ENCODE data around the gene MRPL1.
"Not testable (repeated sequence)": the region's sequence is repeated elsewhere in the genome, so short reads cannot be mapped to it uniquely, and the experiment has no call there.

The MRPL1 gene

DNA sequence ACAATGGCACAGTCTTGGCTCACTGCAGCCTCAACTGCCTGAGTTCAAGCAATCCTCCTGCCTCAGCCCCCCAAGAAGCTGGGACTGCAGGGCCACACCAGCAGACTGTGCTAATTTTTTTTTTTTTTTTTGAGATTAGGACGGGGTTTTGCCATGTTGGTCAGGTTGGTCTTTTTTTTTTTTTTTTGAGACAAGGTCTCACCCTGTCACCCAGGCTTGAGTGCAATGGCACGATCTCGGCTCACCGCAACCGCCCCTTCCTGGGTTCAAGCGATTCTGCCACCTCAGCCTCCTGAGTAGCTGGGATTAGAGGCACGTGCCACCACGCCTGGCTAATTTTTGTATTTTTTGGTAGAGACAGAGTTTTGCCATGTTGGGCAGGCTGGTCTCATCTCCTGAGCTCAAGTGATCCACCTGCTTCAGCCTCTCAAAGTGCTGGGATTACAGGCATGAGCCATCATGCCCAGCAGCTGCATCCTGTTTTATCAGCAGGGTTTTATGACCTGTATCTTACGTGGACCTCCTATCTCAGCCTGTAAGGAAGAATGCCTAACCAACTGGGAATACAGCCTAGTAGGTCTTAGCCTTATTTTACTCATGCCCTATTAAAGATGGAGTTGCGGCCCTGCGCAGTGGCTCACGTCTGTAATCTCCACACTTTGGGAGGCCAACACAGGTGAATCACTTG, 13.2 kb upstream of the MRPL1 start:
- DNase-seq (ENCODE audit: low spot score): no peak

DNA sequence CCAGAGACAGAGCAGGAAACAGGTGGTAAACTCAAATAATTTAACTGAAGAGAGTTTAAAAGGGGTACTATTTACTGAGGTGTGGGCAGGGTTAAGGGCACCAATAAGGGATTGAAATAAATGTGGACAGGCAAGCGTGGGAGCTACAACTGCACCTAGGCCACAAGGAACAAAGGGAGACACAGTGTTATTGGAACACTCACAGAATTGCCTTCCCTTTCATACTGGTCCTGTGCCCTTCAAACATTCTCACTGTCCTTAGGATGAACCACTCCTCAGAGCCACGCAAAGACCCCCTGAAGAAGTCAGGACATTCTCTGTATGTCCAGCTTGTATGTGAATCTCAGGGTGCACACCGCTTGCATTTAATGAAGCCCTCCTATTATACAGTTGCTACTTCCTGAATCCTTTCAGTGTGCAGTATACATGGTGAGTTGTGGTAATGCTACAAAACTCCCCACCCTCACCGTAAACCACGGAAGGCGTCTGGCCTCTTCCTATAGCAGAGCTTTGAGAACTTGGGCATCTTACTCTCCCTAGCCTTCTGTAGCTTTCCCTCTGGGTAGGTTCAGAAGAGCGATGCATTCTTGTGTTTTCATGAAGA, 9.6 kb upstream of the MRPL1 start:
- DNase-seq (ENCODE audit: low spot score): peak; percentile 71

DNA sequence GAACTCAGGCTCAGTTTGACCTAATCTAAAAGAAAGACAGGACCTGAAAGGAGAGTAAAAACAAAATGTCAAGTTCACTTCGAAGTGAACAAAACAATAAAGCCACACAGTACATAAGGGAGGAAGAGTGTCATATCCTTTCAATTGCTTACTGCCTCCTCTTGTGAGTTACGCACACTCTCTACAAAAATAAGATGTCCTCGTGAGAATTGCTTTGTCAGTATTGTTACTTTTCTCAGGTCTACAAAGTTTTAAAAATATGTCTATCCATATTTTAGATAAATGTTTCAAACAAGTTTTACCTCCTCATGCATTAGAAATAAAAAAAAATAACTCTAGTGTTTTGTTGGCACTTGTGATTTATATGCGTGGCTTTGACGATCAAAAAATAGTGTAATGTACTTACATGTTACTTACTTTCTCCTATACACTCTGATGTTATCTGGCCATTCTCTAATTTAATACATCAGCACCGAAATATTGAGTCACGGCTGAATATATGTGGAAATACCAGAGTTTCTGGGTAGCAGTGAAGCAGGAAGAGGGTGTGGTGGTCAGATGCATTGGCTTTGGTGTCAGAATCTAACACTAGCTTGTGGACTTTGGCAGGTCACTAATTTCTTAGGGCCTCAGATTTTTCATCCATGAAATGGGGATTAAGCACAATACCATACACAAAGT, 8.1 kb upstream of the MRPL1 start:
- no peak for DNase-seq (ENCODE audit: low spot score)

DNA sequence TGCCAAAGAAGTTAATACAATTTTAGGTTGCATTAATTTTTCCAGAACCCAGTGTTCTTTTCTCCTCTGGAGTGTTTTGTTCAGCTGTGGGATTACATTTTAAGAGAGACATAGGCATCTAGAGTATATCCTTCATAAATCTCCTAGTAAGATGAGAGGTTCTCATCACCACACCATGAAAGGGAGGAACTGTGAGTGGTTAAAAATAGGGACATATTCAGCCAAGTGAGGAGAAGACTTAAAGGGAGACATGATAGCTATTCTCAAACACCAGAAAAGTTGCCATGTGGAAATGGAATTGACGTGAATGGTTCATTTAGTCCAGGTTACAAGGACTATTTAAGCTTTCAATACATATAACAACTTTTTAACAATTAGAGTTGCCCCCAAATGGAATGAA, 6.5 kb upstream of the MRPL1 start:
- DNase-seq (ENCODE audit: low spot score): no peak

DNA sequence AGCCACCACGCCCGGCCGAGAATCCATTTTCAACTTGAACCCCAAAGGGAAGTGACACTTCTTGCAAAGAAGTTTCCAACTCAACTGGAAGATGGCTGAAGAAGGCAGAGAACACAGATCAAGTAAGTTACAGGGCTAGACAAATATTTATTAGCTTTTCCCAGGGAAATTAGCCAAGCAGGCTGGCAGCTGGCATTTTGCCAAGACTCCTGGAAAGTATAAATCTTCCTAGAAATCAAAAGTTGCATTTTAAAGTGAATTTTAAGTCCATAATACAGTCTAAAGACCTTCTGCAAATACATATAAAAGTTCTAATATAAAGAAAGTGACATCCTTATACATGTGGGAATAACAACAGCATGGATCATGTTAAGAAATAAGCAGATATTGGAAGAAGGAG, 3.4 kb upstream of the MRPL1 start:
- no peak for DNase-seq (ENCODE audit: low spot score)

DNA sequence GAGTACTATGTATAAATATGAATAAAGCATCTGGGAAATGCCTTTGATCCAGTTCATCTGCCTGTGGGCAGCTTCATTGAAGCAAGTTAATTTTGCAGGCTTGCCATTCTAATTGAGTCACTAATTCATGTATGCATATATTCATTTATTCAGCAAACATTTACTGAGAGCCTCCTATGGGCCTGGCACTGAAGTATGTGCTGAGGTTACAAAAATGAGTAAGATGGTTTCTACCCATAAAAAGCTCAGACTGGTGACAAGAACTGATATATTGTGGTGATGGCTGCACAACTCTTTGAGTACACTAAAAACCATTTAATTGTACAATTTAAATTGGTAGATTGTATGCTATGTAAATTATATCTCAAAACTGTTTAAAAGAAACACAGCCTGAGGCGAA, 1.1 kb upstream of the MRPL1 start:
- DNase-seq (ENCODE audit: low spot score): no peak

DNA sequence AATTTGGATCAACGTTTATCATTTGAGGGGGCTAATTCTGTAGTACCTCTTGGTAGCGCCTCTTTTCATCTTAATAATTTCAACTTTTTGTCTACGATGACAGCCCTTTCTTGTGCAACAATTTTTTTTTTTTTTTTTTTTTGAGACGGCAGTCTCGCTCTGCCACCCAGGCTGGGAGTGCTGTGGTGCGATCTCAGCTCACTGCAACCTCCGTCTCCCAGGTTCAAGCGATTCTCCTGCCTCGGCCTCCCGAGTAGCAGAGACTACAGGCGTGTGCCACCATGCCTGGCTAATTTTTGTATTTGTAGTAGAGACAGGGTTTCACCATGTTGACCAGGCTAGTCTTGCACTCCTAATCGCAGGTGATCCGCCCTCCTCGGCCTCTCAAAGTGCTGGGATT, 711 bp downstream of the MRPL1 start:
- DNase-seq (ENCODE audit: low spot score): not testable (repeated sequence)

DNA sequence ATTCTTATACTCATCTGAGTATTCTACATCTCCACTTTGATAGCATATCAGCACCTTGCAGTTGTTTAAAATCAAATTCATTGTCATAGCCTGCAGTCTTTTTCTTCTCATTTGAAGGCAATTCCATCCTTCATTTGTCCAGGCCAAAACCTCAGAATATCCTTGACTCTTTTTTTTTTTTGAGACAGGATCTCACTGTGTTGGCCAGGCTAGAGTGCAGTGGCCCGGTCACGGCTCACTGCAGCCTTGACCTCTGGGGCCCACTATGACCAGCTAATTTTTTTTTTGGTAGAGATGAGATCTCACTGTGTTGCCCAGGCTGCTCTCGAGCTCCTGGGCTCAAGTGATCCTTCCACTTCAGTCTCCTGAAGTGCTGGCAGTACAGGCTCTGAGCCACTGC, 2.6 kb downstream of the MRPL1 start:
- DNase-seq (ENCODE audit: low spot score): no peak

DNA sequence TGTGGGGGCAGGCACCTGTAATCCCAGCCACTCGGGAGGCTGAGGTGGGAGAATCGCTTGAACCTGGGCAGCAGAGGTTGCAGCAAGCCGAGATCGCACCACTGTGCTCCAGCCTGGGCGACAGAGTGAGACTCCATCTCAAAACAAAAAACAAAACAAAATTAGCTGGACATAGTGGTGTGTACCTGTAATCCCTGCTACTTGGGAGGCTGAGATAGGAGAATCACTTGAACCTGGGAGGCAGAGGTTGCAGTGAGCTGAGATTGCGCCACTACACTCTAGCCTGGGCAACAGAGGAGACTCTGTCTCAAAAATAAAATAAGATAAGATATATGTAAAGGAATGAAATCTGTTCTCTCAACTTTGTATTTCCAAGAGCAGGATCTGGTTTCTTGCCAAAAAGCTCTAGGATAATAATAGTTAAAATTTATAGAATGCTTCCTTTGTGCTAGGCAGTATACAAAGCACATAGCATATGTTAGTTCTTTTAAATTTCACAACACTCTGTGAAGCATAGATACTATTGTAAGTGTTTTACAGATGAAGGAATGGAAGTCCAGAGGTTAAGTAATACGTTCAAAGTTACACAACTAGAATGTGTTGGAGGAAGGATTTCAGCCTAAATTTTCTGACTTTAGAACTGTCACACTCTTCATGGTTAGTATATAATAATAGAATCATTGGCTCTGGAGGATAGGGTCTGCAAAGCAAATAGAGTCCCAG, 10.3 kb downstream of the MRPL1 start:
- DNase-seq (ENCODE audit: low spot score): no peak

DNA sequence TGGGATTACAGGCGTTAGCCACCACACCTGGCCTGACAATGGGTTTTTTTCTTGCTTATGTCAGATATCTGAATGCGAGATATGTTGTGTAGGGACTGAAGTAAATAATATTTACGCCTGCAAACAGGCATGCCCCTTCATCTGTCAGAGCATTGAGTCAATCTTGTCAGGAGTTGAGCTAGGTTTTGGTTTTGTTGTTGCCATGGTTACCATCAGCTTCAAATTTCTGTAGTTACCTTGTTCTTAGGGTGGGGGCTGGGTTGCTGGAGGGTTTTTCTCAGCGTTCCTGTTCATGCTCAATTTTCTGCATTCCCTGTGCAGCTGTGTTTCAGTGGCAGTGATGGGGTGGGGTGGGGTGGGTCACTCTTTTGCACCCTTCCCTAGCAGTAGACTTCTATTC, 14.5 kb downstream of the MRPL1 start:
- no peak for DNase-seq (ENCODE audit: low spot score)

DNA sequence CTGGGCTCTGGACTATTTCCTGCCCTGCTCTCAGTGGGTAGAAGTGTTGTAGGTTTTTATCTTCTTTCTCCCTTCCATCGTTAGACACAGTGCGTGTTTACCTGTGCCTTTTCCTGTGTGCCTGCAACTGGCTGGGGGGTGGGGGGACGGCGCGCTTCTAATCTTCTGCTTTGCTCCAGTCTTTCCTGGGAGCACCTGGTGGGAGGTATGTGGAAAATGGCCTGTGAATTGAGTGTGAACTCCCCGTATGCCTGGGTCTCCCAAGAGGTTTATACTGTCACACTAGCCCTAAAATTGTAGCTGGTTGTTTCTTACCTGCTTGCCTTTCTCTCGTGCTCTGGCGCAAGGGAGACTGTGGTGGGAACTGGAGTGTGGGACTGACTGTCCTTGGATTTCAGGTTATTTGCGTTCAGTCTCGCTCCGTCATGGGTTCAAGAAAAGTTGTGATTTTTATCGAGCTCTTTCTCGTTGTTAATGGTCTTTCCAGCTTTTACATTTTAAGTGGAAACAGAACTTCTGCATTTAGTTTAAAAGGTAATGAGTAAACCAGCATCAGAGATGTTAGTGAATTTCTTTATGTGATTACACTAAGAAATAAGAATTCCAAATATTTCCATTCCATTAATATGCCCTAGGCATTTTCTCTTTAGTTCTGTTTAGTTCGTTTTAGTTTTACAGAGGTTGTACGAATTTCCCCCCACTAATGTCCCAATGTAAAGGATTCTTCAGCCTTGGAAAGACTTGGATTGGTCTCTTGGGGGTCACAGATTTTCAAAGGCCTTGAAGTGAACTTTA, 15.3 kb downstream of the MRPL1 start:
- no peak for DNase-seq (ENCODE audit: low spot score)

DNA sequence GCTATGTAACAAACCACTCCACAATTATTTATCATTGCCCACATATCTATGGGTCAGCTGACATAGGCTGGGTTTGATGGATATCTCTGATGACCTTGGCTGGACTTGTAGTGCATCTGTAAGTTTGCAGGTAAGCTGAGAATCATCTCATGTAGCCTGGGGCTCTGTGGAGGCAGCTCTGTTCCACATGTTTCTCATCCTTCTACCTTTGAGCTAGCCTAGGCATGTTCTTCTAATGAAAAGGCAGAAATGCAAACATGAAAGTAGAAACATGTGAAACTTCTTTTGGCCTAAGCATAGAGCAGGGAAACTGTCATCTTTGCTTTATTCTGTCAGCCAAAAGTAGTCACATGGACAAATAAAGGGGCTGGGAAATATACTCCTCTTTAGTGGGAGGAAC, 18.2 kb downstream of the MRPL1 start:
- no peak for DNase-seq (ENCODE audit: low spot score)

DNA sequence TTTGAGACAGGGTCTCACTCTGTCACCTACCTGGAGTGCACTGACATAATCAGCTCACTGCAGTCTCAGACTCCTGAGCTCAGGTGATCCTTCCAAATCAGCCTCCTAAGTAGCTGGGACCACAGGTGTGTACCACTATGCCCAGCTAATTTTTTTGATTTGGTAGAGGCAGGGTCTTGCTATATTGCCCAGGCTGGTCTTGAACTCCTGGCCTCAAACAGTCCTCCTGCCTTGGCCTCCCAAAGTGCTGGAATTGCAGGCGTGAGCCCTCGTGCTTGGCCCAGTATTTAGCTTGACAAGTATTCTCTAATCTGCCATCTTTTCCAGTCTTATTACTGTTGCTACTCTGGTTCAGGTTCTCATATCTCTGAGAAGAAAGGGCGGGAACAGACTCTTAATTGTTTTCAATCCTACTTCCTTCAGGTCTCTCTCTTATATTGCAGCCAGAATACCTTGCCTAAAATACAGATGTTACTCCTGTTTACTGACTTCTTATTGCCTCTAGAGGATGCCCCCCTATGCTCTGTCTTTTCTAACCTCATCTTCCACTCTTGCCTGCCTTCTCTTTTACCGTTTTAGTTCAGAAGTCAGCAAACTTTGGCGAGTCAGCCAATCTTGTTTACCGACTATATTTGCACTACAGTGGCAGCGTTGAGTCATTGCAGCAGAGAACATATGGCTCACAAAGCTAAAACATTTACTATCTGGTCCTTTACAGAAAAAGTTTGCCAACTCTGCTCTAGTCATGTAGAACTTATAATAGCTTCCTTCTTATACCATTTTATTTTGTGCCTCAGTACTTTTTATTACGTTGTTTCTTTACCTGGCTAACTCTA, 19.0 kb downstream of the MRPL1 start:
- no peak for DNase-seq (ENCODE audit: low spot score)

DNA sequence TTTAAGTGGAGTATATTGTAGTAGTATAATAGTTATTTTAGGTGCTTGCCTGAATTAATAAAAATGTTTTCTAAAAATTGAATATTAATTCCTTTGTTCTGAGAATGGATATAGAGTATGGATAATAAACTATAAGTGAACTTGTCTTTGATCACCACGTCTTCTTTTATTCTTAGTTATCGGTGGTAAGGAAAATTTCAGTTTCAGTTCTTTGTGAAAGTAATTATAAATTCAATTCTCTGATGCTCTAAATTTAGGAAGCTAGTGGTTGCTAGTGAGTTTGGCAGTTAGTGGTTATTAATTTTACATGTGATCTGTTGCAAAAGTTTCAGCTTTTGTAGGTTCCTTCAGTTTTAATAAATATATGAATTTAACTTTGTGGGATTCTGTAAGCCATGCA, 30.8 kb downstream of the MRPL1 start:
- peak; percentile 16 for DNase-seq (ENCODE audit: low spot score)

DNA sequence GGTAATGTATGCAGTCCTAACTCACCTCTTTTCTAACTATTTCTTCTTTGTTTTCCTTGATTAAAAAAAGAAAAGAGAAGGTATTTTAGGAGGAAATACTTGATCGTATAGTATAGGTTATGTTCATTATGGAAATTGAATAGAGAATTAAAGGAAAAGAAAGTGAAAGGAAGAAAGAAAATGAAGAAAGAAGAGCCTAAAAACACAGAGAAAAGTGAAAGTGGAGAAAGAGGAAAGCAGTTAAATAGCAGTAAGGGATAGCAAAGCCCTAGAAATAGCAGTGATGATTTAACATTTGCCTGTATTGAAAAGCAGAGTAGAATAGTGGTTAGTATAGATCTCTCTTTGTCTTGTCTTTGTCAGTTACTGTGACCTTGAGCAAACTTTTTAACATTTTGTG, 37.0 kb downstream of the MRPL1 start:
- DNase-seq (ENCODE audit: low spot score): no peak

DNA sequence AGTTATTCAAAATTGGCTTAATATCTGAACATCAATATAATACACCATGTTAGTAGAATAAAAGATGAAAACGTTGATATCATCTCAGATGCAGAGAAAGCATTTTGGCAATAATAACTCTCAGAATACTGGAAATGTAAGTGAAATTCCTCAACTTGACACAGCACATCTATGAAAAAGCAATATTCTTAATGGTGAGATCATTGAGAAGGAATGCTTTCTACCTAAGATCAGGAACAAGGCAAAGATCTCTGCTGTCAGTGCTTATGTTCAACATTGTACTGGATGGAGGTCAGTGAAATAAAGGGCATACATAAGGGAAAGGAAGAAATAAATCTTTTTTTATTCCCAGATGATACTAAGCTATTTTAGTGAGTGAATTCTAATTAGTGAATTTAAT, 40.6 kb downstream of the MRPL1 start:
- DNase-seq (ENCODE audit: low spot score): no peak

DNA sequence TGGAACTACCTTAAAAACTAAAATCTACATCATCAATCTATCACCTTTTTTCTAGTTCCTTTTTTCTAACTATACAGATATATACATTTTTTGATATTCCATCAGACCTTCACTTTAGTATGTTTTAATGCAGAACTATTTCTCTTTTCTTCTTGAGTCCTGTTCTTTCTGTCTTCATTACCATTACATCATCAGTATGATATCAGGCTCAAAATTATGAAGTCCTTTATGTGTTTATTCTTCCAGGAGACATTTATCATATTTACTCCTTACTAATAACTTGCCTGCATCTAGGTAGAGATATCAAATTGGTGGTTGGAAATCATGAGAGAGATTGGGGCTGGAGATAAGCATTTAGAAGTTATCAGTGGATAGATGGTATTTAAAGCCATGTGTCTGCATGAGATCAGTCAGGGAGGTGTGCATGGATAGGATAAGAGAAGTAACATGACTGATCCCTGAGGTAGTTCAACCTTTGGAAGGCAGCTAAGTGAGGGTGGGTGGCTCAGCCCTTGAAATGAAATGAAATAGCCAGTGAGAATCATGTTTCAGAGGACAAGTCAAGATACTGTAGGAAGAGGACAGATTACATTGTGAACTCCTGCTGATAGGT, 43.1 kb downstream of the MRPL1 start:
- DNase-seq (ENCODE audit: low spot score): no peak

DNA sequence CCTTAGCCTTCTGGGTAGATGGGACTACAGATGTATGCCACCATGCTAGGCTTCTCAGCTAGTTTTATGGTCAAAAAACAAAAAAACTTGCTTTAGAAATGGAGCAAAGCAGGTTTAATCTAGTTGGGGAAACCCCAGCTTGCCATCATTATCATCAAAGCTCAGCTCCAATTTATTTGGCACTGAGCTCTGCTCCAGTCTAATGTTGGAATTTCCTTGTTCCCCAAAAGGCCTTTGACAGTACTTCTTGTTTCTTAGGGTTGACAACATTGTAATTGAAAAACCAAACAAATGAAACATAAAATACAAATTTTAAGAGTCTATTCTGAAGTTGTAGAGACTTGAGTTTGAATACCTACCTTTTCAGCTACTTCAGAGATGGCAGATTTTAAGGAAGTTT, 48.0 kb downstream of the MRPL1 start:
- DNase-seq (ENCODE audit: low spot score): no peak

DNA sequence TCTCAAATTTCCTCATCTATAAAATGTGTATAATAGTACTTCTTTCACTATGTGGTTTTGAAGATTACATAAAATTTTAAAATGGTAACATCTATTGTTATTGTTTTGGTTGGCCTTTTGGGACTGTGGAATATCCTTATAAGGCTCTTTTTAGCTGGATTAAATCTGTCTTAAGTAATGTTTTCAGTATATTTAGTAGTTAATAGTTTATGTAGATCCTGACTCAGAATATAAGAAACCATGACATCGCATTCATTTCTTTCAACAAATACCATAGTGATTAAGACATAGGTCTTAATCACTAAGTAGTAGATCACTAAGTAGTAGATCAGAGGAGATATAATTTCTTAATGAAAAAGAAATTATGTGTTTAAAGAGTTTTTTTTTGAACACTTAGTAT, 48.5 kb downstream of the MRPL1 start:
- DNase-seq (ENCODE audit: low spot score): no peak

DNA sequence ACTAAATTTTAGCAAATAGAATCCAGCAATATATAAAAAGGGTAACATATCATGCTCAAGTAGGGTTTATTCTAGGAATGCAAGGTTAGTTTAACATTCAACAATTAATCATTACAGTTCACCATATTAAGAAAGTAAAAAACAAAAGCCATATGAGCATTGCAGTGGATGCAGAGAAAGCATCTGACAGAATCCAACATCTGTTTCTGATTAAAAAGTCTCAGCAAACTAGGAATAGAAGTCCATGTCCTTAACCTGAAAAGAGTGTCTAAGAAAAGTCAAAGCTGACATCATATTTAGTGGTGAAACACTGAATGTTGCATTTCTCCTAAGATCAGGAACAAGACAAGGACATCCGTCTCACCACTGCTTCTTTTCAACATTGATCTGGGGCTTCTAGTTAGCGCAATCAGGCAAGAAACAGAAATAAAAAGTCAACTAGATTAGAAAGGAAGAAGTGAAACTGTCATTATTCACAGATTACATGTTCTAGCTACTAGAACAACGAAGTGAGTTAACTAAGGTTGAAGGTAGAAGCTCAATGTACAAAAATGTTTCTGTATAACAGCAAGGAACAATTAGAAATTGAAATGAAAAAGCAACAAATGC, 49.3 kb downstream of the MRPL1 start:
- peak; percentile 10 for DNase-seq (ENCODE audit: low spot score)

Measured in germinal center (tissue), 1 donor.